ENCODE measurements around the gene PRKCH. TPM values are rescaled to one million over a fixed set of nuclear protein-coding genes. Genes with fewer than 3 reads are reported as not detected.

The PRKCH gene
- total RNA-seq, 1 experiment from 2014 or later, result 10.3 TPM

DNA sequence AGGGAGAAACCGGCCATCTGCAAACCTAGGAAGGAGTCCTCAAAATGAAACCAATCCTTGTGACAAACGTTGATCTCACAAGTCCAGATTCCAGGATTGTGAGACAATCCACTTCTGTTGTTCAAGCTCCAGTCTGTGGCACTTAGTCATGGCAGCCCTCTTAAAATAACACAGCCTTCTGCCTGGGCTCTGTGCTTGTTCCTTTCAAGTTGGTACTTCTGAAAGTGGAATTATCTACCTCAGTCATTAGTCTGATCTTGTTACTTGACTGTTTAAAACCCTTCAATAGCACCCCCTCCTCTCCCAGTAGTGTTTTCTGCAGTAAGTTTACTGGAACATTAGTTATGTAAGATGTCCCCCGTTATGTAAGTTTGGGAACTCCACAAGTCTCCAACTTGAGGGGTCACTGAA lies 263.0 kb downstream of the PRKCH start (continued):
- TF ChIP-seq, protein P1, sequence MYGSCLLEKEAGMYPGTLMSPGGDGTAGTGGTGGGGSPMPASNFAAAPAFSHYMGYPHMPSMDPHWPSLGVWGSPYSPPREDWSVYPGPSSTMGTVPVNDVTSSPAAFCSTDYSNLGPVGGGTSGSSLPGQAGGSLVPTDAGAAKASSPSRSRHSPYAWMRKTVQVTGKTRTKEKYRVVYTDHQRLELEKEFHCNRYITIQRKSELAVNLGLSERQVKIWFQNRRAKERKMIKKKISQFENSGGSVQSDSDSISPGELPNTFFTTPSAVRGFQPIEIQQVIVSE (CRISPR knock-in tag; IDR thresholded peaks at IDR 0.05; ENCODE audit: borderline replicate concordance), result no peak
- TF ChIP-seq FOXJ3 (CRISPR knock-in tag; IDR thresholded peaks at IDR 0.05; ENCODE audit: borderline replicate concordance), result no peak

DNA sequence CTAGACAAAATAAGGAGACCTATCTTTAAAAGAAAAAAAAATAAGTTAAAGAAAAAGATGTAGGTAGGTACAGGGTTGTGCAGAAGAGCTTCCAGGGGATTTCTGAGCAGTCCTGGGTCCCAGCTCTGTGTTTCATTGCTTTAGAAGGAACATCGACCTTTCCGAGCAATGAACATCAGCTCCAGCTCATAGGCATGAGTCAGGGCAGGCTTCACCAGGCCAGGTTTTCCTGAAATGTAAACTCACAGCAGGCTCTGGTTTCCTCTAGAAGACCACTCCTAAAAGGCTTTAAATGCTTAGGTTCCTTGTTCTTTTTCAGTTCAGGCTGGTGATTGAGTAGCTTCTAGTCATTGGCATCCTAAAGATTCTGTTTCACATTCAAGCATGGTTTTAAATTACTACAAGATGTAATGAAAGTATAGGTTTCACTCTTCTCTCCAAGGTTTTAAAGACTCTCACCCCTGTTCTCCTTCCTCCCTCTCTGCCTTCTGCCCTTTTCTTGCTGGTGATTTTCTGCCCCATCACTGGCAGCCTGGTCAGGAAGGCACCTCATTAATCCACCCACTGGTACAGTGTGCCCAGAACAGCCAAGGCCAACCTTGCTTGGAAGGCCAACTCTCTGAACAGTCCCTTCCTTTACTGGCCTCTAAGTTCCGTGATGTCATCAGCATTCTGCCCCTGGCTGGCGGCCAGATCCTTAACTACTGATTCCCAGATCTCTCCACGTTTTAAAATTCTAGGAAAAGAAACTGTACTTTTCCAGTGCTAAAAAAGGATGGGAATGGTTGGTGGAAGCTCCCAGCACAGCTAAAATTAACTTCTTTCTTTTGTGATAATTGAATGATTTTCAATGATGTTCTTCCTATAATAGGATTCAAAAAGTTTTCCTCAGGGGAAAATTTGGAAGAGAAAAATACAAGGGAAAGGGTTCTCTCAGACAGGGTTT lies 264.5 kb downstream of the PRKCH start:
- H3K4me1 Mint-ChIP-seq, result peaks cover 22% of the 10 kb centered on the region
- H3K4me3 Mint-ChIP-seq, result no peak overlapping the region
- ATAC-seq (no peak), DNase-seq (ENCODE audit: low spot score) (no peak)
- H3K27ac Mint-ChIP-seq, result no peak overlapping the region
- H3K36me3 Mint-ChIP-seq, result no peaks in the 10 kb centered on the region
- no peaks in the 10 kb centered on the region for H3K9me3 Mint-ChIP-seq
- ChIA-PET POLR2A (no interaction called here), CTCF (interaction anchor here (1.5 kb wide), 1 partner anchor 23 kb away, joined by 4 read pairs; no protein-coding TSS in a partner anchor)
- no peaks in the 10 kb centered on the region for H3K27me3 Mint-ChIP-seq (ENCODE audit: low read depth)
- TF ChIP-seq, protein P2, sequence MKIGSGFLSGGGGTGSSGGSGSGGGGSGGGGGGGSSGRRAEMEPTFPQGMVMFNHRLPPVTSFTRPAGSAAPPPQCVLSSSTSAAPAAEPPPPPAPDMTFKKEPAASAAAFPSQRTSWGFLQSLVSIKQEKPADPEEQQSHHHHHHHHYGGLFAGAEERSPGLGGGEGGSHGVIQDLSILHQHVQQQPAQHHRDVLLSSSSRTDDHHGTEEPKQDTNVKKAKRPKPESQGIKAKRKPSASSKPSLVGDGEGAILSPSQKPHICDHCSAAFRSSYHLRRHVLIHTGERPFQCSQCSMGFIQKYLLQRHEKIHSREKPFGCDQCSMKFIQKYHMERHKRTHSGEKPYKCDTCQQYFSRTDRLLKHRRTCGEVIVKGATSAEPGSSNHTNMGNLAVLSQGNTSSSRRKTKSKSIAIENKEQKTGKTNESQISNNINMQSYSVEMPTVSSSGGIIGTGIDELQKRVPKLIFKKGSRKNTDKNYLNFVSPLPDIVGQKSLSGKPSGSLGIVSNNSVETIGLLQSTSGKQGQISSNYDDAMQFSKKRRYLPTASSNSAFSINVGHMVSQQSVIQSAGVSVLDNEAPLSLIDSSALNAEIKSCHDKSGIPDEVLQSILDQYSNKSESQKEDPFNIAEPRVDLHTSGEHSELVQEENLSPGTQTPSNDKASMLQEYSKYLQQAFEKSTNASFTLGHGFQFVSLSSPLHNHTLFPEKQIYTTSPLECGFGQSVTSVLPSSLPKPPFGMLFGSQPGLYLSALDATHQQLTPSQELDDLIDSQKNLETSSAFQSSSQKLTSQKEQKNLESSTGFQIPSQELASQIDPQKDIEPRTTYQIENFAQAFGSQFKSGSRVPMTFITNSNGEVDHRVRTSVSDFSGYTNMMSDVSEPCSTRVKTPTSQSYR (CRISPR knock-in tag; IDR thresholded peaks at IDR 0.05), result no peak
- TF ChIP-seq GTF2I (CRISPR knock-in tag; conservative IDR thresholded peaks at IDR 0.05), result no peak
- no peak for TF ChIP-seq CBFB (CRISPR knock-in tag; IDR thresholded peaks at IDR 0.05; ENCODE audit: low read depth)
- no peak for TF ChIP-seq TEAD4 (CRISPR knock-in tag; IDR thresholded peaks at IDR 0.05)
- TF ChIP-seq ETV6 (CRISPR knock-in tag; IDR thresholded peaks at IDR 0.05), result no peak
- TF ChIP-seq NFE2L1 (CRISPR knock-in tag; IDR thresholded peaks at IDR 0.05), result no peak
- TF ChIP-seq NR1H2 (CRISPR knock-in tag; IDR thresholded peaks at IDR 0.05), result no peak
- TF ChIP-seq ZNF121 (CRISPR knock-in tag; IDR thresholded peaks at IDR 0.05), result no peak
- no peak for TF ChIP-seq NFYB (CRISPR knock-in tag; conservative IDR thresholded peaks at IDR 0.05; ENCODE audit: low read depth)
- TF ChIP-seq OVOL2 (CRISPR knock-in tag; IDR thresholded peaks at IDR 0.05; ENCODE audit: borderline replicate concordance), result no peak
- no peak for TF ChIP-seq ZNF317 (CRISPR knock-in tag; IDR thresholded peaks at IDR 0.05; ENCODE audit: borderline replicate concordance, low read depth)
- TF ChIP-seq, protein P3, sequence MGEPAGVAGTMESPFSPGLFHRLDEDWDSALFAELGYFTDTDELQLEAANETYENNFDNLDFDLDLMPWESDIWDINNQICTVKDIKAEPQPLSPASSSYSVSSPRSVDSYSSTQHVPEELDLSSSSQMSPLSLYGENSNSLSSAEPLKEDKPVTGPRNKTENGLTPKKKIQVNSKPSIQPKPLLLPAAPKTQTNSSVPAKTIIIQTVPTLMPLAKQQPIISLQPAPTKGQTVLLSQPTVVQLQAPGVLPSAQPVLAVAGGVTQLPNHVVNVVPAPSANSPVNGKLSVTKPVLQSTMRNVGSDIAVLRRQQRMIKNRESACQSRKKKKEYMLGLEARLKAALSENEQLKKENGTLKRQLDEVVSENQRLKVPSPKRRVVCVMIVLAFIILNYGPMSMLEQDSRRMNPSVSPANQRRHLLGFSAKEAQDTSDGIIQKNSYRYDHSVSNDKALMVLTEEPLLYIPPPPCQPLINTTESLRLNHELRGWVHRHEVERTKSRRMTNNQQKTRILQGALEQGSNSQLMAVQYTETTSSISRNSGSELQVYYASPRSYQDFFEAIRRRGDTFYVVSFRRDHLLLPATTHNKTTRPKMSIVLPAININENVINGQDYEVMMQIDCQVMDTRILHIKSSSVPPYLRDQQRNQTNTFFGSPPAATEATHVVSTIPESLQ (CRISPR knock-in tag; IDR thresholded peaks at IDR 0.05), result no peak
- TF ChIP-seq, protein P4, sequence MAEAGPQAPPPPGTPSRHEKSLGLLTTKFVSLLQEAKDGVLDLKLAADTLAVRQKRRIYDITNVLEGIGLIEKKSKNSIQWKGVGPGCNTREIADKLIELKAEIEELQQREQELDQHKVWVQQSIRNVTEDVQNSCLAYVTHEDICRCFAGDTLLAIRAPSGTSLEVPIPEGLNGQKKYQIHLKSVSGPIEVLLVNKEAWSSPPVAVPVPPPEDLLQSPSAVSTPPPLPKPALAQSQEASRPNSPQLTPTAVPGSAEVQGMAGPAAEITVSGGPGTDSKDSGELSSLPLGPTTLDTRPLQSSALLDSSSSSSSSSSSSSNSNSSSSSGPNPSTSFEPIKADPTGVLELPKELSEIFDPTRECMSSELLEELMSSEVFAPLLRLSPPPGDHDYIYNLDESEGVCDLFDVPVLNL (CRISPR knock-in tag; IDR thresholded peaks at IDR 0.05; ENCODE audit: borderline replicate concordance, low read depth), result no peak

DNA sequence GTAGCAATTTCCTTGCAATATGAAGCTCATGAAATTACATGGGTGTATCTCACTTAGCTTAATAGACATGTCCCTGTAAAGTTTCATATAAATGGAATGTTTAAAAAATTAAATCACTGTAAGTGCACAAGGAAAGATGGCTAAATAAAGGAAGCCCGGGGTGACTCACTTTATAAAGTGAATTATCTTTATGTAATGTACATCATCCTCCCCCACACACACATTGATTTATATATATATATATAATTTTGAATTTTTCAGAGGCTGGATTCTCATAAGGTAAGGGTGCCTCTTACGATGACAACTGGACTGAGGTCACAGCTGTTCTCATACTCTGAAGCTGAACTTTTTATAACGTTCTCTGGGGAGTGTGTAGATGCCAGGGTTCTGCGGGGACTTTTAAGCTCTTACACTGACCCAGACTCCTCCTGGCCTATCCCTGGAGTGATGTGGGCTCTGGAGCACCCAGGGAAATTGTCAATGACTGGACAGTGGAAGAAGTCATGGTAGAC lies 265.2 kb downstream of the PRKCH start:
- Mint-ChIP-seq H3K9me3 (no peaks in the 10 kb centered on the region), H3K27me3 (ENCODE audit: low read depth) (no peaks in the 10 kb centered on the region; the same call in 1 of the 2 replicates), H3K36me3 (no peaks in the 10 kb centered on the region), H3K4me1 (peaks cover 22% of the 10 kb centered on the region), H3K27ac (no peak overlapping the region), H3K4me3 (no peak overlapping the region)
- ATAC-seq (no peak), DNase-seq (ENCODE audit: low spot score) (no peak)
- TF ChIP-seq GTF2I (CRISPR knock-in tag; conservative IDR thresholded peaks at IDR 0.05), result no peak
- CTCF ChIA-PET, result interaction anchor here (1.5 kb wide), 1 partner anchor 22 kb away, joined by 4 read pairs; no protein-coding TSS in a partner anchor
- POLR2A ChIA-PET, result no interaction called here

All from WTC11 (cell line).